ENCODE results near the gene ZNF341. TPM values are rescaled to one million over a fixed set of nuclear protein-coding genes. Genes with fewer than 3 reads are reported as not detected.

Gene ZNF341
- total and polyA plus RNA-seq, 9 of the 15 experiments (the other 6 are each of a cell fraction or from before 2014, with no cell fraction given): 0.08 to 2.6 (median 1.0) TPM

- CTCF ChIA-PET (ENCODE audit: low intra/inter-chr PET ratio): no interaction called here
- no peak for FAIRE-seq
- no TSS peak for BruUV-seq (replicated peaks)
- no peak overlapping the region for H3K4me3 ChIP-seq
- POLR2A ChIA-PET: interaction anchor here (0.5 to 2.8 kb wide), 7 partner anchors 8 to 296 kb away, joined by 3 to 9 read pairs (median 4); no protein-coding TSS in a partner anchor
- H3K27ac ChIP-seq (ENCODE audit: extremely low read depth, low read depth, low read length): no peak overlapping the region
- TF ChIP-seq ZC3H4 (CRISPR knock-in tag; IDR thresholded peaks at IDR 0.05; ENCODE audit: borderline replicate concordance) (no peak), POLR2G (IDR thresholded peaks at IDR 0.05; ENCODE audit: low read depth, low read length) (no peak), GABPA (tag; conservative IDR thresholded peaks at IDR 0.05; ENCODE audit: low read depth) (no peak), GATA2 (CRISPR knock-in tag; IDR thresholded peaks at IDR 0.05) (no peak), ATF1 (CRISPR knock-in tag; IDR thresholded peaks at IDR 0.05) (no peak), ATF1 (tag; IDR thresholded peaks at IDR 0.05) (no peak), ZNF239 (CRISPR knock-in tag; IDR thresholded peaks at IDR 0.05) (no peak), NRF1 (conservative IDR thresholded peaks at IDR 0.05 in 1 of 2, IDR thresholded peaks at IDR 0.05 in 1 of 2) (no peak), NCOA6 (IDR thresholded peaks at IDR 0.05) (no peak), RBFOX2 (IDR thresholded peaks at IDR 0.05; ENCODE audit: low read depth, low read length) (no peak), NEUROD1 (IDR thresholded peaks at IDR 0.05; ENCODE audit: borderline replicate concordance, low read depth, low read length, partially characterized antibody) (no peak), HCFC1 (IDR thresholded peaks at IDR 0.05; ENCODE audit: low read depth, low read length) (no peak), SMARCA5 (IDR thresholded peaks at IDR 0.05) (no peak), MEIS2 (IDR thresholded peaks at IDR 0.05; ENCODE audit: partially characterized antibody) (no peak), TCF7 (IDR thresholded peaks at IDR 0.05; ENCODE audit: borderline replicate concordance) (no peak)
- TF ChIP-seq, protein P1, sequence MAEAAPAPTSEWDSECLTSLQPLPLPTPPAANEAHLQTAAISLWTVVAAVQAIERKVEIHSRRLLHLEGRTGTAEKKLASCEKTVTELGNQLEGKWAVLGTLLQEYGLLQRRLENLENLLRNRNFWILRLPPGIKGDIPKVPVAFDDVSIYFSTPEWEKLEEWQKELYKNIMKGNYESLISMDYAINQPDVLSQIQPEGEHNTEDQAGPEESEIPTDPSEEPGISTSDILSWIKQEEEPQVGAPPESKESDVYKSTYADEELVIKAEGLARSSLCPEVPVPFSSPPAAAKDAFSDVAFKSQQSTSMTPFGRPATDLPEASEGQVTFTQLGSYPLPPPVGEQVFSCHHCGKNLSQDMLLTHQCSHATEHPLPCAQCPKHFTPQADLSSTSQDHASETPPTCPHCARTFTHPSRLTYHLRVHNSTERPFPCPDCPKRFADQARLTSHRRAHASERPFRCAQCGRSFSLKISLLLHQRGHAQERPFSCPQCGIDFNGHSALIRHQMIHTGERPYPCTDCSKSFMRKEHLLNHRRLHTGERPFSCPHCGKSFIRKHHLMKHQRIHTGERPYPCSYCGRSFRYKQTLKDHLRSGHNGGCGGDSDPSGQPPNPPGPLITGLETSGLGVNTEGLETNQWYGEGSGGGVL (CRISPR knock-in tag; IDR thresholded peaks at IDR 0.05): no peak
- no peaks in the 10 kb centered on the region for H3K9me3 ChIP-seq (replicated peaks; ENCODE audit: control insufficient read depth, insufficient read depth, low read depth, low read length)
- no peak for ATAC-seq
- H3K4me2 ChIP-seq (ENCODE audit: insufficient read depth, low read length): no peak overlapping the region
- H2AFZ ChIP-seq (ENCODE audit: low read depth, low read length): no peak overlapping the region
- no peak for DNase-seq (ENCODE audit: extremely low read depth in 1 of 4, low spot score in 3 of 4)
- in situ Hi-C loops (cut with MboI) (no loop called here), intact Hi-C loops (cut with micrococcal nuclease) (no loop called here)
- peaks cover 2 to 14% of the 10 kb centered on the region in 2 experiments for H3K4me1 ChIP-seq (replicated peaks in 1 of 2; ENCODE audit: control insufficient read depth in 2 of 2, insufficient read depth in 2 of 2, low read length in 2 of 2)
- peaks cover 20% of the 10 kb centered on the region for H4K20me1 ChIP-seq (replicated peaks; ENCODE audit: control insufficient read depth, insufficient read depth, low read length)
- no peaks in the 10 kb centered on the region for H3K27me3 ChIP-seq (ENCODE audit: control insufficient read depth in 2 of 2, insufficient read depth in 2 of 2, low read length in 2 of 2)
- peaks cover 63% of the 10 kb centered on the region for H3K79me2 ChIP-seq (ENCODE audit: control insufficient read depth, insufficient read depth, low read length)
- no peak overlapping the region for H3K9ac ChIP-seq (ENCODE audit: insufficient read depth in 1 of 2, low read depth in 2 of 2, low read length in 2 of 2)
- no peaks in the 10 kb centered on the region for H3K36me3 ChIP-seq (ENCODE audit: control insufficient read depth, insufficient read depth, low read length)
- WGBS (ENCODE audit: insufficient coverage, low coverage, missing lambda C conversion rate): 70% methylated on average over 1 of the region's 1 CpG
- no peaks in the 10 kb centered on the region for H3K9me1 ChIP-seq (ENCODE audit: control insufficient read depth, insufficient read depth, low read length)
These were observed 93.1 kb downstream of the ZNF341 start for GRCh38 chr20:33824852-33825251.

Measured in K562 (cell line).